GM18499 (cell line): ENCODE data around the gene R3HDM2.
"Not testable (repeated sequence)": the region's sequence is repeated elsewhere in the genome, so short reads cannot be mapped to it uniquely, and the experiment has no call there.

Experiments used
- ATAC-seq: cut with Tn5 transposase; IDR thresholded peaks from one replicate; pipeline ENCODE4 v1.9.1; 2021; ENCODE audit warnings: moderate number of reproducible peaks; ENCODE audit not compliant: insufficient read depth, unreplicated experiment

R3HDM2 gene

GRCh38 chr12:57386187-57386720, 44.6 kb downstream of the R3HDM2 start:
- no peak for ATAC-seq

DNA sequence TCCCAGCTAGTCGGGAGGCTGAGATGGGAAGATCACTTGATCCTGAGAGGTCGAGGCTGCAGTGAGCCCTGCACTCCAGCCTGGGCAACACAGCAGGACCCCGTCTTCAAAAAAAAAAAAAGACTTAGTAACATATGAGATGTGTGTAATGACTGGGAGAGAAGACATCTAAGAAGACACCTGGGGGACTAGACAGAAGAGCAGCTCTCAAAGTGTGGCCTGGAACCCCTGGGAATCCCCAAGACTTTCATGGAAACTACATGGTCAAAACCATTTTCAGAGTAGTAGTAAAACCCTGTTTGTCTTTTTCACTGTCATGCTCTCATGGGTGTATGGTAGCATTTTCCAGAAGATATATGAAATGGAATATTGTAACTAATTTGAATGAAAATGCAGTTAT, 45.3 kb downstream of the R3HDM2 start:
- no peak for ATAC-seq

DNA sequence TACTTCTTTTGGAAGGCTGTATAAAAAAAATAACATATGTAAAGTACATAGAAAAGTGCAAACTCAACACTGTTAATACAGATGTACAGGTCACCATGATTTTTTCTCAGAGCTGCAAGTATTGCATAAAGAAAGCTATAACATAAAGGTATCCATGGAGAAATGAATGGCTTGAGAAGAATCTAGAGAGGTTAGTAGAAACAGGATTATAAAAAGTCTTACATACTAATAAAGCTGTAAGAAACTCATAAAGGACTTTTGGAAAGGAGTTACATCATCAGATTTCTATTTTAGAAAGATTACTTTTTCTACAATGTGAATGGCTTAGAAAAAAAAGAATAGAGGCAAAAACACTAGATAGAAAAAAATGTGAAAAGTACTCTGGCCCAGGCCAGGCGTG, 46.4 kb downstream of the R3HDM2 start:
- no peak for ATAC-seq

GRCh38 chr12:57381693-57382220, 49.1 kb downstream of the R3HDM2 start:
- no peak for ATAC-seq

GRCh38 chr12:57380300-57380699, 50.5 kb downstream of the R3HDM2 start:
- no peak for ATAC-seq

GRCh38 chr12:57377103-57377840, 53.6 kb downstream of the R3HDM2 start:
- ATAC-seq, result no peak

GRCh38 chr12:57372233-57372632, 58.6 kb downstream of the R3HDM2 start:
- no peak for ATAC-seq

DNA sequence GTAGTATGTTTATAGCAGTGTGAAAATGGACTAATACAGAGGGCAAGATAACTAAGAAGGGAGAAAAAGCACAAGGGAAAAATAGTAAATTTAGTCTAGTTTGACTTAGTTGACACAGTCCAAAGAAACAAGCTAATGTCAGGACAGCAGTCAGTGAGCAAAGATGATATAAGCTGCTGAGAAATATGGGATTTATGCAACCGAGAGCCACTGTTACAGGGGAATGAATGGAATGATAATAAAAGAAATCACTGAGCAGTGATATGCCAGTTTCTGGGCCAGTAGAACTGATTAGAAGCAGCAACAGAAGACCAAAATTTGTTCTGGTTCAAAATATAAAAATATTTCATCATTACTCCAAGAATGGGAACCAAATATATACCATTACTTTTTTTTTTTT, 60.1 kb downstream of the R3HDM2 start:
- no peak for ATAC-seq

DNA sequence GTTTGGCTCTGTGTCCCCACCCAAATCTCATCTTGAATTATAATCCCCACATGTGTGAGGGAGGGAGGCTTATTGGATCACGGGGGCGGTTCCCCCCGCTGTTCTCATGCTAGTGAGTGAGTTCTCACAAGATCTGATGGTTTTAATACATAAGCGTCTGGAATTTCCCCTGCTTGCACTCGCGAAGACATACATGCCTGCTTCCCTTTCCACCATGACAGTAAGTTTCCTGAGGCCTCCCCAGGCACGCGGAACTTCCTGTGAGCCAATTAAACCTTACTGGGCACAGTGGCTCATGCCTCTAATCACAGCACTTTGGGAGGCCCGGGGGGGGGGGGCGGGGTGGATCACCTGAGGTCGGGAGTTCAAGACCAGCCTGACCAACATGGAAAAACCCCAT, 60.8 kb downstream of the R3HDM2 start:
- no peak for ATAC-seq

DNA sequence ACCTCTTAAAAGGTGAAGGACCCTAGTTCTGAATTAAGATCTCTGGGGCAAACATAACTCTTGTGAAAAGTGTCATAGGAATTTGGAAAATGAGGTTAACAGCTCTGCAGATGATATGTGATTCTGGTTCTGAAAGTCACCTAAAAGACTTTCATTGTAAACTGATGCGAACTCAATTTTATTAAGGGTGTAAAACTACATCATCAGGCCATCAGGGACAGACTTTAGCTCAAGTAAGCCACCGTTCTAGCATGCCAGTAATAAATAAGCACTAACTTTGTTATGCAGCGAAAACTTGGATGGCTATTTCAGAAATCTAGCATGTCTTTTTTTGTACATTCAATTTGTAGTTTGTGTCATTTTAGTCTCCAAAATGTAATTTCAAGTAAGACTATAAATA, 61.6 kb downstream of the R3HDM2 start:
- no peak for ATAC-seq

DNA sequence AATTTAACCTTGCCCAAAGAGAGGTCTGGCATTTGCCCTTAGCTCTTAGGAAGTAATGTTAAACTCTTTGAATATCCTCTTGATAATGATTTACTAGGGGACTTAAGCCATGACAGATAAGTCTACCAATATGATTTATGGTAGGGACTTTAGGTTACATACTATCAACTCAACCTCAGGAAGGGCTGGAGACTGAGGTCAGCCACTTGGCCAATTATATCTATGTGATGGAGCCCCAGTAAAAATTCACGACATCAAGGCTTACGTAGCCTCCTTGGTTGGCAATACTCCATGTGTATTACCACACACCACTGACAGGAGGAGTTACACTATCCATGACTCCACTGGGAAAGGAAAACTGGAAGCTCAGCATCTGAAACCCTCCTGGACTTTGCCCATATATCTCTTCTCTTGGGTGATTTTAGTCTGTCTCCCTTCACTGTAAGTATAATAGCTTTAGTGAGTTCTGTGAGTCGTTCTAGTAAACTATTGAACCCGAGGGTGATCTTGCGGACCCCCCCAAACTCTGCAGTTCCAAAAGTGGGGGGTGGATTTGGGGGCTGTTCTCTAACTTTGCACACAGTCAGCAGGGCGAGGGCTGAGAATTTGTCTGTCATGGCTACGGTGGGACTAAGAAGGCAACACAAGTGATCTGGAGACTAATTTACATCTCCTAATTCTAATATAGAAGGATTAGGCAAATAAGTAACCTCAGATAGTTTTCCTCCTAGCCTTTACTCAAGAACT, 62.3 kb downstream of the R3HDM2 start:
- ATAC-seq, result no peak

GRCh38 chr12:57367121-57367520, 63.7 kb downstream of the R3HDM2 start:
- no peak for ATAC-seq

GRCh38 chr12:57366315-57366714, 64.5 kb downstream of the R3HDM2 start:
- no peak for ATAC-seq

DNA sequence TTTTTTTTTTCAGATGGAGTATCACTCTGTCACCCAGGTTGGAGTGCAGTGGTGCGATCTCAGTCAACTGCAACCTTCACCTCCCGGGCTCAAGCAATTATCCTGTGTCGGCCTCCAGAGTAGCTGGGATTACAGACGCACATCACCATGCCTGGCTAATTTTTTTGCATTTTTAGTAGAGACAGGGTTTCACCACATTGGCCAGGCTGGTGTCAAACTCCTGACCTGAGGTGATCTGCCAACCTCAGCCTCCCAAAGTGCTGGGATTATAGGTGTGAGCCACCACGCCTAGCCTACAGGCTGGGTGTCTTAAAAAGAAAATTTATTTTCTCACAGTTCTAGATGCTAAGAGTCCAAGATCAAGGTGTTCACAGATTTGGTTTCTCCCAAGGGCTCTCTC, 66.7 kb downstream of the R3HDM2 start:
- ATAC-seq, result not testable (repeated sequence)

DNA sequence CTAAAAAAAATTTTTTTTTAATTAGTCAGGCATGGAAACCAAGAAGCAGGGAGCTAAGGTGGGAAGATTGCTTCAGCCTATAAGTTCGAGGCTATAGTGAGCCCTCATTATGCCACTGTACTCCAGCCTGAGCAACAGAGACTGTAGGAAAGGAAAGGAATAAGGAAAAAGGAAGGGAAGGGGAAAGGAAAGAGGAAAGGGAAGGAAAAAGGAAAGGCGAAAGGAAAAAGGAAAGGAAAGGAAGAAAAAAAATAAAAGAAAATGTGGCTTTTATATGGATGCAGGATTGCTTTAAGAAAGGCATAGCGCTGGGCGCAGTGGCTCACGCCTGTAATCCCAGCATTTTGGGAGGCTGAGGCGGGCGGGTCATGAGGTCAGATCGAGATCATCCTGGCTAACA, 70.4 kb downstream of the R3HDM2 start:
- ATAC-seq, result no peak

- no peak for ATAC-seq
These were observed 72.2 kb downstream of the R3HDM2 start for GRCh38 chr12:57358646-57359045.

DNA sequence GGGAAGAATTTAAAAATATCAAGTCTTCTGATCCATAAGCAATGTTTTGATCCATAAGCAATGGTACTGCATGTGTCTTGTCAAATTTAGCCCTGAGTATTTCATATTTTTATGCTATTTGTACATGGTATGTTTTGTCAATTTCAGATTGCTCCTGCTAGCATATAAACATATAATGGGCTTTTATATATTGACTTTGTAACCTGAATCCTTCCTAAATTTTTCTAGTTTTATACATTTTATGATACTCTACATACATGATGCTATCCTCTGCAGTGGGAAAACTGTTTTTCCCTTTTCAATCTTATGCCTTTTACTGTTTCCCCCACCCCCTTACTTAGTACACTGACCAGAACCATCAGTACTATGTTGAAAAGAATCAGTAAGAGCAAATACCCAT, 75.1 kb downstream of the R3HDM2 start:
- no peak for ATAC-seq

GRCh38 chr12:57352166-57352565, 78.7 kb downstream of the R3HDM2 start:
- ATAC-seq, result no peak

DNA sequence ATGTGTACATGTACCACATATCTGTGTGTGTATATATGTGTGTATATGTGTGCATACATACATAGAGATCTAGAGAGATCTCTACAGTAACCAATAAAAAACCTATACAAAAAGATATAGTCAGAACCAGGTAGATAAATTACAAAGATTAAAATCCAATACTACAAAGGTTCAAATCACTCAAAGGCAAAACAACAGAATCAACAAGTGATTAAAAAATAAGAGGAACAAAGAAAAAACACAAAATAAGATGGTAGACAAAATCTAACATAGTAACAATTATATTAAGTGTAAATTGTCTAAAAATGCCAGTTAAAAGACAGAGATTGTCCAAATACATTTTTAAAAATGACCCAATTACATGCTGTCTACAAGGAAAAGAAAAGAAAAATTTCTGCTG, 83.6 kb downstream of the R3HDM2 start:
- ATAC-seq, result no peak

GRCh38 chr12:57343703-57344378, 87.0 kb downstream of the R3HDM2 start:
- no peak for ATAC-seq

DNA sequence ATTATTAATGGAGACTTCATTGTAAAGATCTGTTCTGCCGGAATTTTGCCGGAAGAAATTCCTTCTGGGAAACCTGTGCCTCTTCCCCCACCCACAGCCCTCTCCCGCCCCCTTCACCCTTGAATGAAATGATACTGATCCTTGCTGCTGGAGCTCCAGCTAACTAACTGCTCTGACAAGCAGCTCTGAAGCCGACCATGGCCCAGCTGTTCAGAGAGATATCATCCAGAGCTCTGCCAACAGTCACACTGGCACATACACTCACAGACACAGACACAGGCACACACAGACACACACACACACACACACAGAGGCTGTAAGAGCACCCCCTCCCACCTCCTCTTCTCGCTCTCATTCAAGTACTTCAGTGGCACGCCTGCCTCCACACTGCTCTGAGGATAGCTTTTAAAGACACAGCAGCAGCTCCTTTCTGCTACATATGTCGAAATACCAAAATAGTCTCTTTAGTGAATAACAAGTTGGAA, 88.6 kb downstream of the R3HDM2 start:
- no peak for ATAC-seq
